ENCODE measurements around the gene IGFLR1.

Gene IGFLR1

GRCh38 chr19:35743640-35744429 is 1.6 kb upstream of the IGFLR1 start:
- no peak for TF ChIP-seq CTCF (conservative IDR thresholded peaks at IDR 0.05; ENCODE audit: low read depth, low read length)
- no peak for DNase-seq (ENCODE audit: low read depth)
- no peak overlapping the region for H3K4me3 ChIP-seq (ENCODE audit: low read depth, low read length)

GRCh38 chr19:35741203-35741515 is 1.1 kb downstream of the IGFLR1 start:
- H3K4me3 ChIP-seq (ENCODE audit: low read depth, low read length) = peak overlapping the region; percentile 60
- no peak for TF ChIP-seq CTCF (conservative IDR thresholded peaks at IDR 0.05; ENCODE audit: low read depth, low read length)
- no peak for DNase-seq (ENCODE audit: low read depth)

DNA sequence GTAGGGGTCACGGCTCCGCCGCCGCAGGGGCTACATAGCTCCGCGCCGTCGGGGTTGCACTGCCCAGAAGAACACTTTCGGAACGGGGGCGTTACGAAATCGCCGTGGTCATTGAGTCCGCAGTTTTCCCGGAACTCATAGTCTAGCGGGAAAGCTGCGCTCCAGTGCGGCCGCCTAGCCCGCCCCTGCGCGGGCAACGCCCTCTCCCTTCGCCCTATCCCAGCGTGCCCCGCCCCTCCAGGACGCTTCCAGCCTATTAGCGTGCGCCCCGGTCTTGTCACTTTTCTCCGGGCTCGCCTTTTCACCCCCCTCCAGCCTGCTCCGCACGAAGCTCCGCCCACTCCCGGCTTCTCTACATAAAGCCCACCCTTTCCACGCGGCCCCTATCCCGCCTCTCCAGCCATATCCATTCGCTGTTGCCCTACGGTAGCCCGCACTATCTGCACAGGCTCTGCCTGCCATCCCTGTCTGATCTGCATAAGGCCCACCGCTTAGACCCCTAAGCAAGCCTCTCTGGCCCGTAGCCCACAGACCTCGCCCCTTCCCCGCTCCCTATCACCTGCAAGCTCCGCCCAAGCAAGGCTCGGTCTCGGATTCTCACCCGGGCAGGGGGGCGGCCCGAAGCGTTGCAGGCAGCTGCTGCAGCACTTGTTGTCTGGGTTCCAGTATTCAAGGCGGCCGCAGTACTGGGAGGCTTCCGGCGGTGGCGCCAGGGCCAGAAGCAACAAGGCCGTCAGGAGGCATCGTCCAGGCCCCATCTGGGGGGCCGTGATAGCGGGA is 1.6 kb downstream of the IGFLR1 start:
- peak; percentile 24 for TF ChIP-seq CTCF (conservative IDR thresholded peaks at IDR 0.05; ENCODE audit: low read depth, low read length)
- peak overlapping the region; percentile 60 for H3K4me3 ChIP-seq (ENCODE audit: low read depth, low read length)
- peak; percentile 99 for DNase-seq (ENCODE audit: low read depth)

DNA sequence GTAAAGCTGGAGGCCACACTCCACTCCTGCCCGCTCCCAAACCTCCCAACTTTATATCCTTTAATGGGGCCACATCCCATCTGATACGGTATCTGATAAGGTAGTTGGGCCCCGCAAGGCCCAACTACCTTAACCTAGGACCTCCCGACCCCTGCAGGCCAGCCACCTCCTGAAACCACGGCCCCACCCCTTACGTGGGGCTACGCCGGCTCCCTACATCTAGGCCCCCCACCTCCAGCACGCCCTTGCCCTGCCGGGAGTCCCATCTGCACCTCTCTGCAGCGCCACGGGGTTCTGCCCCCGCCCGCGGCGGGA is 2.2 kb downstream of the IGFLR1 start:
- peak overlapping the region; percentile 55 for H3K4me3 ChIP-seq (ENCODE audit: low read depth, low read length)
- TF ChIP-seq CTCF (conservative IDR thresholded peaks at IDR 0.05; ENCODE audit: low read depth, low read length) = no peak
- DNase-seq (ENCODE audit: low read depth) = no peak

DNA sequence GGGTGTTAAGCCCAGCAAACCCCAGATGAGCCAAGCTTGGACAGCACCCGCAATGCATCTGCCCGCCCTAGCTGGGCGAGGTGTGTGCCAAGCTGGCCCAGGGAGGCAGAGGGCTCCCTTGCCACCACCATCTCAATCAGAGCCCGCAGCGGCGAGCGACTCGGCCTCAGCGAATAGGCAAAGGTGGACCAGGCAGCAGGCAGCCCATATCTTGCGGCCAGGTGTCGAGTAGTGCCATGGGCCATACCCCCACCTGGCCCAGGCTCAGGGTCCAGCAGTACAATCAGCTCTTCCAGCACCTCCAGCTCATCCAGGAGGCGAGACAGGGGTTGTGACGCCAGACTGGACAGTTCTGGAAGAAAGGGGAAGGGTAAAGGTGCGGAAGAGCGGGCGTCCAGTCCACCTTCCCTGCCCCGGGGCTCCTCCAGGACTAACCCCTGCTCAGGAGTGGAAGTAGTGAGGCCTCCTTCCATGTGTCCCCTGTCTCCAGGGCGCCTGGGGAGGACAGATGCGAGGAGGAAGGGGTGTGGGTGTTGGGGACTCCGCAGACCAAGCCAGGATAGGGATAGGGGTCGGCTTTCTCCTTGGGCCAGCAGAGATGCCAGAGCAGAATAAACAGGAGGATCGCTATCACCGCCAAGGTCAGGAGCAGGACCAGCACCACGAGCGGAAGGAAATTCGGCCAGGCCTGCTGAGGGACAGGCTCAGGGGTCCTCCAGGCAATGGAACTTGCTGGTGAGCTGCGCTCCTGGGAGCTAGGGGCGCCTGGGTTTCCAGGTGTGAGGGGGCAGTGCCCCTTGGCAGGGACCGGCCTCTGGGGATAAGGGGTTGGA is 2.8 kb downstream of the IGFLR1 start:
- no peak for TF ChIP-seq CTCF (conservative IDR thresholded peaks at IDR 0.05; ENCODE audit: low read depth, low read length)
- H3K4me3 ChIP-seq (ENCODE audit: low read depth, low read length) = no peak overlapping the region
- no peak for DNase-seq (ENCODE audit: low read depth)

DNA sequence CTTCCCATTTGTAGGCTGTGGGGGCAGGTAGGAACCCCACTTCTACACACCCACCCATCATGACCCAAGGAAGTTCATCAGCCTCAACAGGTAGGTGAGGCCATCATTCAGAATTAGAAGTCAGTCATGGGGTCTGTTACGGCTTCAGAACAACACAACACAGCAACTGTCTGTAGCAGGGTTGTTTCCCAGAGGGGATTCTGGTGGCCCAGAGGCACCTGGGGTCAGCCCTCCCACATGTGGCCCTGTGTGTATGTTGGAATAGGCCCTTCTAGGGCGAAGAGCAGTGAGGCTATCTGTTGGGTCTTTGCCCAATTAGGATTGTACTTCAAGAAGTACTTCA is 3.4 kb downstream of the IGFLR1 start:
- DNase-seq (ENCODE audit: low read depth) = no peak
- TF ChIP-seq CTCF (conservative IDR thresholded peaks at IDR 0.05; ENCODE audit: low read depth, low read length) = no peak
- H3K4me3 ChIP-seq (ENCODE audit: low read depth, low read length) = no peak overlapping the region
